ENCODE data around the gene CCSER2. TPM values are rescaled to one million over a fixed set of nuclear protein-coding genes. Genes with fewer than 3 reads are reported as not detected.

The CCSER2 gene
- total RNA-seq, 2 donors from 2014 or later = 39.0 to 60.6 TPM

DNA sequence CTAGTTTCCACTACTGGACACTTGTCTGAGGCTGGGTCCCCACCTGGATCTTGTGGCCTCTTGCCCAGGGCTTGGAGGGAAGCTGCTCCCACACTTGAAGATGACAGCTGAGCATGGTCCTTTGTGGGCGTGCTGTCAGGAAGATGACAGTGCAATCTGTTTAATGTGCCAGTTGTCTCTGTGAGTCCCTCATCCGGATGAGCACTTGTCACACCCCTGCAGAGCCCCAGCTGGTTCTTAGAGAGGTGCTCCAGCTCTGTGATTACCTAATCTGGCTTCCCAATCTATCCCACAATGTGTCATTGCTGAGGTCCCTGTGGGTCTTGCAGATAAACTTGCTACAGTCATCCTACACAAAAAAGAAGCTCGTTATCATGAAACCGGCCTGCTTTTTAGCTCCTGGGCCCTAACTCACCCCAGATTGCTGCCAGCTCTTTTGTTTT, 34.8 kb upstream of the CCSER2 start:
- ATAC-seq (ENCODE audit: insufficient number of reproducible peaks, low FRiP score, low read depth) (no peak), DNase-seq (ENCODE audit: low spot score) (no peak)
- TF ChIP-seq, protein P1, sequence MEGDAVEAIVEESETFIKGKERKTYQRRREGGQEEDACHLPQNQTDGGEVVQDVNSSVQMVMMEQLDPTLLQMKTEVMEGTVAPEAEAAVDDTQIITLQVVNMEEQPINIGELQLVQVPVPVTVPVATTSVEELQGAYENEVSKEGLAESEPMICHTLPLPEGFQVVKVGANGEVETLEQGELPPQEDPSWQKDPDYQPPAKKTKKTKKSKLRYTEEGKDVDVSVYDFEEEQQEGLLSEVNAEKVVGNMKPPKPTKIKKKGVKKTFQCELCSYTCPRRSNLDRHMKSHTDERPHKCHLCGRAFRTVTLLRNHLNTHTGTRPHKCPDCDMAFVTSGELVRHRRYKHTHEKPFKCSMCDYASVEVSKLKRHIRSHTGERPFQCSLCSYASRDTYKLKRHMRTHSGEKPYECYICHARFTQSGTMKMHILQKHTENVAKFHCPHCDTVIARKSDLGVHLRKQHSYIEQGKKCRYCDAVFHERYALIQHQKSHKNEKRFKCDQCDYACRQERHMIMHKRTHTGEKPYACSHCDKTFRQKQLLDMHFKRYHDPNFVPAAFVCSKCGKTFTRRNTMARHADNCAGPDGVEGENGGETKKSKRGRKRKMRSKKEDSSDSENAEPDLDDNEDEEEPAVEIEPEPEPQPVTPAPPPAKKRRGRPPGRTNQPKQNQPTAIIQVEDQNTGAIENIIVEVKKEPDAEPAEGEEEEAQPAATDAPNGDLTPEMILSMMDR (IDR thresholded peaks at IDR 0.05) = no peak
- H3K27me3 ChIP-seq (replicated peaks; ENCODE audit: insufficient read depth) = no peaks in the 10 kb centered on the region
- H3K9me3 ChIP-seq = no peaks in the 10 kb centered on the region
- no peak overlapping the region for H3K27ac ChIP-seq
- H3K4me3 ChIP-seq = no peak overlapping the region
- no peaks in the 10 kb centered on the region for H3K36me3 ChIP-seq
- H3K4me1 ChIP-seq (ENCODE audit: control insufficient read depth in 1 of 2, low read depth in 2 of 2) = peaks cover 12 to 32% of the 10 kb centered on the region in 2 donors

DNA sequence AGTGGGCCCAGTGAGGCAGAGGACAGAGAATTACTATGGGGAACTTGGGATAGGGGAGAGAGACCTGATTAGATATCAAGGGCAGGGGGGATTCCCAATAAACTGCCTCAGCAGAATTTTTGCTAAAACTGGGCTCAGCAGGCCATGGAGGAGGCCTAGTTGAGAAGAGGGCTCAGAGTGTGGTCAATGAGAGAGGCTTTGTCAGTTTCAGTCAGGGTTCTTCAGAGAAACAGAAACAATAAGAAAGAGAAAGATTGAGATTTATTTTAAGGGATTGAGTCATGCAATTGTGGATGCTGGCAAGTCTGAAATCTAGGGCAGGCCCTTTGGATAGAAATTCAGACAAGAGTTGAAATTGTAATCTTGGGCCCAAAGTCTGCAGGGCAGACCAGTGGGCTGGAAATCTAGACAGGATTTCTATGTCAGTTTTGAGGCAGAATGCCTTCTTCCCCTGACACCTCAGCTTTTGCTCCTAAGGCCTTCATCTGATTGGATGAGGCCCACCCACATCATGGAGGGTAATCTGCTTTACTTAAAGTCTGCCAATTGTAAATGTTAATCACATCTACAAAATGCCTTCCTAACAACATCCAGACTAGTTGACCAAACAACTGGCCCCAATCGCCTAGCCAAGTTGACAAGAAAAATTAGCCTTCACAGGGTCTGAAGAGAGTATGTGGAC, 33.5 kb upstream of the CCSER2 start:
- H3K27me3 ChIP-seq (replicated peaks; ENCODE audit: insufficient read depth) = no peaks in the 10 kb centered on the region
- H3K4me3 ChIP-seq = no peak overlapping the region
- no peak for DNase-seq (ENCODE audit: low spot score)
- peaks cover 12 to 32% of the 10 kb centered on the region in 2 donors for H3K4me1 ChIP-seq (ENCODE audit: control insufficient read depth in 1 of 2, low read depth in 2 of 2)
- H3K27ac ChIP-seq = peak overlapping the region; percentile 54 to 65
- H3K9me3 ChIP-seq = no peaks in the 10 kb centered on the region
- TF ChIP-seq, protein P1 (IDR thresholded peaks at IDR 0.05) = no peak
- ATAC-seq (ENCODE audit: insufficient number of reproducible peaks, low FRiP score, low read depth) = peak; percentile 41
- no peaks in the 10 kb centered on the region for H3K36me3 ChIP-seq

DNA sequence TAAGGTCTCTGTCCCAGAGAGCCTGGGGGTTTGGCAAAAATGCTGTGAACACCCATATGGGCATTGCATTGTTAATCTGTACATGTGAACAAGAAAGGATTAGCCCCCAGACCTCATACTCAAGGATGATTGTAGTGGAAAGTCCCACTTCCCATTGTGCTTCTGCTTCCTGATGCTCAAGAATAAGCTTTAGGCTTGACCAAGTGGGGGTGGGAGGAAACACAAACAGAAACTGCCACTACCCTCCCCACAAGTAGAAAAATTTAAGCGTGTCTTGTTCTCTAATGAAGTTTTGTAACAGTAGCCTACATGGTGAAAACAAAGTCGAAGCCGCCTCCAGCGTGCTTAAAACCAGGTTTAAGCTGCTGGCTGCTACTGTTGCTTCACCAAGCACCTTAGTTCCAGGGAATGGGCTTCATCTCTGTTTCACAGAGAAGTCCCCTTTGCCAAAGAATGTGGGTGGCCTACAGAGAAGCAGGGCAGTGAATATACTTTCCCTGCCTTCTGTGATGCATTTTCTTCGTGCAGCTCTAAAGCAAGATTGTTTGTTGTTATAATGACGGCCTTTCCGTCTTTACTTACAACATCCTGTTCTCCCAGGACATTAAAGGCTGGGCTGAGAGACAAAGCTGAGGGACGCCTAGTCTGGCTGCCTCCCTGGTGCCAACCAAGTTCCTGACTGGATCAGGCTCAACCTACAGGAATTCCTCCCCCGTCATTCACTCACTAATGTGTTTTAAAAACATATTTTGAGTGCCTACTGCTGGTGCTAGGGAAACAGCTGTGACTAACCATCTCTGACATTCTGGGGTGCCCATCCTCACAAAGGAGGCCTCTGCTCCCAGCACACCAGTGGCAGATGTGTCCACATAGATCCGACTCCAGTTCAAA, 32.1 kb upstream of the CCSER2 start:
- TF ChIP-seq, protein P1 (IDR thresholded peaks at IDR 0.05) = no peak
- H3K27me3 ChIP-seq (replicated peaks; ENCODE audit: insufficient read depth) = no peaks in the 10 kb centered on the region
- H3K27ac ChIP-seq = peak overlapping the region; percentile 54 to 65
- H3K36me3 ChIP-seq = no peaks in the 10 kb centered on the region
- no peak for DNase-seq (ENCODE audit: low spot score)
- H3K9me3 ChIP-seq = no peaks in the 10 kb centered on the region
- peaks cover 12 to 32% of the 10 kb centered on the region in 2 donors for H3K4me1 ChIP-seq (ENCODE audit: control insufficient read depth in 1 of 2, low read depth in 2 of 2)
- peak; percentile 87 for ATAC-seq (ENCODE audit: insufficient number of reproducible peaks, low FRiP score, low read depth)
- H3K4me3 ChIP-seq = no peak overlapping the region

DNA sequence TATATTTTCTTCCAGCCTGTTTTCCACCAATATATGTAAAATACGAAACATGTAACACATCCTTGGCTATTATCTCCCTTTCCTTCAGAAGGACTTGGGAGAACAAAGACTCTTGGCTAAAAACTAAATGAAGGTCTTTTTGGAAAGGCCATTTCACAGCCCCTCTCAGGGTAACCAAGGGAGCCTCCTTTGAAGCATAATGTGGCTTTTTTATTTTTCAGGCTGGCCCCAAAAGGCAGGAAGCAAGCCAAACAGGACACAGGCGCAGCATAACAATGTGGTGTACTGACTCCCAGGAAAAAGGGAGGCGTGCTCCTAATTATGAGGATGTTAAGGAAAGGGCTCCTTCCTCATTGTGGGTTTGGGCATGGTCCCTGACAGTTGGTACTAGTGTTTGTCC, 30.3 kb upstream of the CCSER2 start:
- Histone ChIP-seq H3K36me3 (no peaks in the 10 kb centered on the region), H3K9me3 (no peaks in the 10 kb centered on the region), H3K4me3 (no peak overlapping the region), H3K4me1 (ENCODE audit: control insufficient read depth in 1 of 2, low read depth in 2 of 2) (peaks cover 12 to 32% of the 10 kb centered on the region in 2 donors), H3K27ac (no peak overlapping the region), H3K27me3 (replicated peaks; ENCODE audit: insufficient read depth) (no peaks in the 10 kb centered on the region)
- TF ChIP-seq, protein P1 (IDR thresholded peaks at IDR 0.05) = no peak
- no peak for DNase-seq (ENCODE audit: low spot score)
- no peak for ATAC-seq (ENCODE audit: insufficient number of reproducible peaks, low FRiP score, low read depth)

- ATAC-seq (ENCODE audit: insufficient number of reproducible peaks, low FRiP score, low read depth) (no peak), DNase-seq (ENCODE audit: low spot score) (no peak)
- TF ChIP-seq, protein P1 (IDR thresholded peaks at IDR 0.05) = no peak
- peaks cover 0 to 1% of the 10 kb centered on the region in 2 donors for H3K4me1 ChIP-seq (ENCODE audit: control insufficient read depth in 1 of 2, low read depth in 2 of 2)
- H3K36me3 ChIP-seq = no peaks in the 10 kb centered on the region
- H3K27me3 ChIP-seq (replicated peaks; ENCODE audit: insufficient read depth) = no peaks in the 10 kb centered on the region
- no peak overlapping the region for H3K27ac ChIP-seq
- no peaks in the 10 kb centered on the region for H3K9me3 ChIP-seq
- no peak overlapping the region for H3K4me3 ChIP-seq
Measured at GRCh38 chr10:84302223-84302622, 26.2 kb upstream of the CCSER2 start.
